Measurements from ENCODE around the gene FPGS.
A peak's percentile ranks its signal among the peaks of the same experiment; 100 is the strongest.
"Not testable (repeated sequence)": the region's sequence is repeated elsewhere in the genome, so short reads cannot be mapped to it uniquely, and the experiment has no call there.

Gene FPGS

DNA sequence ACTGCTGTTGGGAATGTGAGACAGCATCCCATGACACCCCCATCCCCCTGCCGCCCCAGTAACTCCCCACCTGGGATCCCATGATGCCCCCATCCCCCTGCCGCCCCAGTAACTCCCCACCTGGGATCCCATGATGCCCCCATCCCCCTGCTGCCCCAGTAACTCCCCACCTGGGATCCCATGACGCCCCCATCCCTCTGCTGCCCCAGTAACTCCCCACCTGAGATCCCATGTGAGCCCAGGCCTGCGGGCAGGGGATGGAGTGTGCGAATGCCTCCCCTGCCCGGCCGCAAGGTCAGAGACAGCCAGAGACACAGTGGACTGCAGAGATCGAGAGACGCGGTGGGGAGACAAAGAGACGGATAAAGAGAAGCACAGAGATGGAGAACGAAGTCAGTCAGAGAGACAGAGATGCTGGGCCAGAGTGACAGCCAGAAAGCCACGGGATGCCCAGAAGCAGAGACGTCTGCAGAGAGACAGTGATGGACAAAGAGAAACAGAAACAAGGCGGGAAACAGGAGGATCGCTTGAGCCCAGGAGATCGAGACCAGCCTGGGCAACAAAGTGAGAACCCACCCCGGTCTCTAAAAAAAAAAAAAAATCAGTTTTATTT lies 25.2 kb upstream of the FPGS start:
- H3K4me3 ChIP-seq (ENCODE audit: low read depth, low read length), result peak overlapping the region; percentile 81

GRCh38 chr9:127778280-127779135 lies 24.2 kb upstream of the FPGS start, which contains the start of gene SH2D3C:
Gene SH2D3C (minus strand): TSS chr9:127778666. CDS start chr9:127778627, 39 bp downstream.
- TF ChIP-seq, protein P1, sequence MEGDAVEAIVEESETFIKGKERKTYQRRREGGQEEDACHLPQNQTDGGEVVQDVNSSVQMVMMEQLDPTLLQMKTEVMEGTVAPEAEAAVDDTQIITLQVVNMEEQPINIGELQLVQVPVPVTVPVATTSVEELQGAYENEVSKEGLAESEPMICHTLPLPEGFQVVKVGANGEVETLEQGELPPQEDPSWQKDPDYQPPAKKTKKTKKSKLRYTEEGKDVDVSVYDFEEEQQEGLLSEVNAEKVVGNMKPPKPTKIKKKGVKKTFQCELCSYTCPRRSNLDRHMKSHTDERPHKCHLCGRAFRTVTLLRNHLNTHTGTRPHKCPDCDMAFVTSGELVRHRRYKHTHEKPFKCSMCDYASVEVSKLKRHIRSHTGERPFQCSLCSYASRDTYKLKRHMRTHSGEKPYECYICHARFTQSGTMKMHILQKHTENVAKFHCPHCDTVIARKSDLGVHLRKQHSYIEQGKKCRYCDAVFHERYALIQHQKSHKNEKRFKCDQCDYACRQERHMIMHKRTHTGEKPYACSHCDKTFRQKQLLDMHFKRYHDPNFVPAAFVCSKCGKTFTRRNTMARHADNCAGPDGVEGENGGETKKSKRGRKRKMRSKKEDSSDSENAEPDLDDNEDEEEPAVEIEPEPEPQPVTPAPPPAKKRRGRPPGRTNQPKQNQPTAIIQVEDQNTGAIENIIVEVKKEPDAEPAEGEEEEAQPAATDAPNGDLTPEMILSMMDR (IDR thresholded peaks at IDR 0.05; ENCODE audit: borderline replicate concordance, insufficient read depth, low read depth, low read length), result no peak
- H3K4me3 ChIP-seq (ENCODE audit: low read depth, low read length), result peak within 1 kb of the TSS; percentile 81

More for the DNA sequence above, 25.2 kb upstream of the FPGS start:
- TF ChIP-seq, protein P1 (IDR thresholded peaks at IDR 0.05; ENCODE audit: borderline replicate concordance, insufficient read depth, low read depth, low read length), result no peak

GRCh38 chr9:127779136-127779981 lies 23.3 kb upstream of the FPGS start:
- TF ChIP-seq, protein P1 (IDR thresholded peaks at IDR 0.05; ENCODE audit: borderline replicate concordance, insufficient read depth, low read depth, low read length), result no peak
- peak overlapping the region; percentile 81 for H3K4me3 ChIP-seq (ENCODE audit: low read depth, low read length)

DNA sequence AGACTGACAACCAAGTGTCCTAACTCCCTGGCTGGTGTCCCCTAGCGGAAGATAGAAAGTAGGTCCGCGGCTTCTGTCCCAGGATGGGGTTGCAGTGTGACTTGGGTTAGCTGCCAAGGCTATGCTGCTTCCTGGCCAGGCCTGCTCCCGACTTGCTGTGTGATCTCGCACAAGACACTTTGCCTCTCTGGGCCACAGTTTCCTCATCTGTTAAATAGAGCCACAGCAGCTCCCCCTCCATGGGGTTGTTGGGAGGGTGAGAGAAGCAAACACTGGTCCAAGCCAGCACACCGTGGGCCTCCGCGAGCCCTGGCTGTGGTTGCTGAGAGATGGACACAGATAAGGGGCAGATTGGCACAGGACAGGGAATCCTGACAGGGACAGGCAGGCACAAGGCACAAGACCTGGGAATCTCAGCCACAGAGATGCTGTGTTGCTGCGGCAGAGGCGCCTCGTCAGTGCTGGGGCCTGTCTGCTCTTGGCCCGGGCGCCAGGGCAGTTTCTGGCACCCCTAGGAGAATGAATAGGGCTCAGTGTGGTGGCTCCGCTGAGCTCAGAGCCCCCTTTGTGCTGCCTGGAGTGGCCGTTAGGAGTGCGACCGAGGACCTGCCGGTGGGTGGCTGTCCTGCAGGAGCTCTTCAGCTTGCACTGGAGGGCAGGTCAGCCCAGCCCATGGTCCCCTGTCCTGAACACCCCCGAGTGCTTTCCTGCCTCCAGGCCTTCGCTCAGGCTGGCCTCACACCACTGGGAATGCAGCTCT lies 22.4 kb upstream of the FPGS start:
- TF ChIP-seq, protein P1 (IDR thresholded peaks at IDR 0.05; ENCODE audit: borderline replicate concordance, insufficient read depth, low read depth, low read length), result no peak
- no peak overlapping the region for H3K4me3 ChIP-seq (ENCODE audit: low read depth, low read length)

DNA sequence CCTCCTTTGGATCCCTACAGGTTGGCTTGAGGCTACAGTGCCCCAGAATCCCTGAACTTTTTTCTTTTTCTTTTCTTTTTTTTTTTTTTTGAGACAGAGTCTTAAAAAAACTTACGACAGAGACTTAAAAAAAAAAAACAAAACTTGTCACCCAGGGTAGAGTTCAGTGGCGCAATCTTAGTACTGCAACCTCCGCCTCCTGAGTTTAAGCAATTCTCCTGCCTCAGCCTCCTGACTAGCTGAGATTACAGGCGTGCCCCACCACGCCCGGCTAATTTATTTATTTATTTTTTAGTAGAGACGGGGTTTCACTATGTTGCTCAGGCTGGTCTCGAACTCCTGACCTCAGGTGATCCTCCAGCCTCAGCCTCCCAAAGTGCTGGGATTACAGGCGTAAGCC lies 21.8 kb upstream of the FPGS start:
- not testable (repeated sequence) for H3K4me3 ChIP-seq (ENCODE audit: low read depth, low read length)

- TF ChIP-seq, protein P1 (IDR thresholded peaks at IDR 0.05; ENCODE audit: borderline replicate concordance, insufficient read depth, low read depth, low read length), result no peak
Observed at GRCh38 chr9:127781806-127782205, 20.9 kb upstream of the FPGS start.

More at GRCh38 chr9:127781806-127782205, 20.9 kb upstream of the FPGS start:
- no peak overlapping the region for H3K4me3 ChIP-seq (ENCODE audit: low read depth, low read length)
